ENCODE data around the gene SHISA4.

Gene SHISA4

GRCh38 chr1:201861448-201861847 lies 27.2 kb upstream of the SHISA4 start:
- no peak for TF ChIP-seq POLR2A (IDR thresholded peaks at IDR 0.05; ENCODE audit: low read depth, low read length)
- FAIRE-seq = no peak
- no peak for DNase-seq (ENCODE audit: insufficient read length, low spot score)

GRCh38 chr1:201870397-201870796 lies 18.3 kb upstream of the SHISA4 start:
- DNase-seq (ENCODE audit: insufficient read length, low spot score) = no peak
- FAIRE-seq = no peak
- TF ChIP-seq POLR2A (IDR thresholded peaks at IDR 0.05; ENCODE audit: low read depth, low read length) = no peak

- TF ChIP-seq POLR2A (IDR thresholded peaks at IDR 0.05; ENCODE audit: low read depth, low read length) = no peak
- DNase-seq (ENCODE audit: insufficient read length, low spot score) (no peak), FAIRE-seq (no peak)
Measured at GRCh38 chr1:201874672-201875071, 14.0 kb upstream of the SHISA4 start.

GRCh38 chr1:201876148-201876818 lies 12.4 kb upstream of the SHISA4 start:
- TF ChIP-seq POLR2A (IDR thresholded peaks at IDR 0.05; ENCODE audit: low read depth, low read length) = no peak
- DNase-seq (ENCODE audit: insufficient read length, low spot score) (no peak), FAIRE-seq (no peak)

- no peak for TF ChIP-seq POLR2A (IDR thresholded peaks at IDR 0.05; ENCODE audit: low read depth, low read length)
- no peak for DNase-seq (ENCODE audit: insufficient read length, low spot score)
- FAIRE-seq = no peak
Measured at GRCh38 chr1:201877877-201878401, 10.8 kb upstream of the SHISA4 start.

GRCh38 chr1:201880928-201881571 lies 7.6 kb upstream of the SHISA4 start:
- no peak for FAIRE-seq
- TF ChIP-seq POLR2A (IDR thresholded peaks at IDR 0.05; ENCODE audit: low read depth, low read length) = no peak
- no peak for DNase-seq (ENCODE audit: insufficient read length, low spot score)

- DNase-seq (ENCODE audit: insufficient read length, low spot score) (no peak), FAIRE-seq (no peak)
- no peak for TF ChIP-seq POLR2A (IDR thresholded peaks at IDR 0.05; ENCODE audit: low read depth, low read length)
Measured at GRCh38 chr1:201881617-201882016, 7.1 kb upstream of the SHISA4 start.

- DNase-seq (ENCODE audit: insufficient read length, low spot score) (peak; percentile 50), FAIRE-seq (peak; percentile 27)
- no peak for TF ChIP-seq POLR2A (IDR thresholded peaks at IDR 0.05; ENCODE audit: low read depth, low read length)
Measured at GRCh38 chr1:201882665-201883132, 6.0 kb upstream of the SHISA4 start.

- no peak for FAIRE-seq
Measured at GRCh38 chr1:201883266-201883665, 5.4 kb upstream of the SHISA4 start.

GRCh38 chr1:201883786-201884185 lies 4.9 kb upstream of the SHISA4 start:
- no peak for TF ChIP-seq POLR2A (IDR thresholded peaks at IDR 0.05; ENCODE audit: low read depth, low read length)
- FAIRE-seq (no peak), DNase-seq (ENCODE audit: insufficient read length, low spot score) (peak; percentile 70)

More at GRCh38 chr1:201883266-201883665, 5.4 kb upstream of the SHISA4 start:
- DNase-seq (ENCODE audit: insufficient read length, low spot score) = no peak
- no peak for TF ChIP-seq POLR2A (IDR thresholded peaks at IDR 0.05; ENCODE audit: low read depth, low read length)

- no peak for TF ChIP-seq POLR2A (IDR thresholded peaks at IDR 0.05; ENCODE audit: low read depth, low read length)
- FAIRE-seq (no peak), DNase-seq (ENCODE audit: insufficient read length, low spot score) (no peak)
Measured at GRCh38 chr1:201884425-201884824, 4.3 kb upstream of the SHISA4 start.

- no peak for FAIRE-seq
Measured at GRCh38 chr1:201885531-201886075, 3.1 kb upstream of the SHISA4 start.

GRCh38 chr1:201886103-201886885 lies 2.4 kb upstream of the SHISA4 start:
- no peak for TF ChIP-seq POLR2A (IDR thresholded peaks at IDR 0.05; ENCODE audit: low read depth, low read length)
- DNase-seq (ENCODE audit: insufficient read length, low spot score) = no peak
- no peak for FAIRE-seq

More at GRCh38 chr1:201885531-201886075, 3.1 kb upstream of the SHISA4 start:
- TF ChIP-seq POLR2A (IDR thresholded peaks at IDR 0.05; ENCODE audit: low read depth, low read length) = no peak
- peak; percentile 87 for DNase-seq (ENCODE audit: insufficient read length, low spot score)
